EL (cell line): ENCODE data around the gene RABIF.

Experiments
- DNase-seq: peaks from one replicate; pipeline ENCODE4 v3.0.0-alpha.2; 2016

Gene RABIF

GRCh38 chr1:202871367-202871766, 17.6 kb downstream of the RABIF start:
- DNase-seq = no peak

- no peak for DNase-seq
These were observed 26.0 kb downstream of the RABIF start for GRCh38 chr1:202862679-202863560.

GRCh38 chr1:202861420-202862132, 27.4 kb downstream of the RABIF start:
- peak; percentile 91 for DNase-seq

GRCh38 chr1:202860744-202861419, 28.1 kb downstream of the RABIF start:
- DNase-seq = peak; percentile 65

GRCh38 chr1:202858789-202859414, 30.0 kb downstream of the RABIF start:
- DNase-seq = no peak

GRCh38 chr1:202858331-202858730, 30.6 kb downstream of the RABIF start:
- no peak for DNase-seq

- no peak for DNase-seq
These were observed 31.8 kb downstream of the RABIF start for GRCh38 chr1:202857136-202857610.

- no peak for DNase-seq
These were observed 32.9 kb downstream of the RABIF start for GRCh38 chr1:202856014-202856413.

GRCh38 chr1:202854787-202855186, 34.2 kb downstream of the RABIF start:
- DNase-seq = no peak

GRCh38 chr1:202852163-202852904, 36.6 kb downstream of the RABIF start:
- peak; percentile 69 for DNase-seq

GRCh38 chr1:202850593-202851362, 38.2 kb downstream of the RABIF start:
- DNase-seq = no peak

- no peak for DNase-seq
These were observed 40.8 kb downstream of the RABIF start for GRCh38 chr1:202848191-202848542.

GRCh38 chr1:202844935-202845334, 44.0 kb downstream of the RABIF start:
- no peak for DNase-seq

GRCh38 chr1:202844259-202844658, 44.7 kb downstream of the RABIF start:
- DNase-seq = no peak

GRCh38 chr1:202843081-202843480, 45.9 kb downstream of the RABIF start:
- no peak for DNase-seq

GRCh38 chr1:202837746-202838262, 51.1 kb downstream of the RABIF start:
- DNase-seq = no peak

GRCh38 chr1:202836623-202837403, 52.1 kb downstream of the RABIF start:
- no peak for DNase-seq

GRCh38 chr1:202835548-202836072, 53.3 kb downstream of the RABIF start:
- DNase-seq = no peak

- no peak for DNase-seq
These were observed 54.0 kb downstream of the RABIF start for GRCh38 chr1:202834771-202835547.
